Liver (tissue), 3 donors: ENCODE results near the gene ALPK3.

ENCODE experiments used
- EGR1 ChIP-seq, 2 donors: IDR thresholded peaks; 2 replicates each; pipeline ENCODE4 v1.6.1; 2016 to 2018; ENCODE audit warnings: antibody characterized with exemption in 2 of 2, low read depth in 2 of 2
- TF ChIP-seq, protein P1 (sequence below): fragments of 150-350 bp; IDR thresholded peaks from 2 replicates; pipeline ENCODE4 v1.5.1; 2017; ENCODE audit warnings: improper control_type of control experiment, low read depth, low read length; ENCODE audit not compliant: missing input control
- donor health status: healthy.
- donor health status: healthy.

- TF ChIP-seq, protein P1, sequence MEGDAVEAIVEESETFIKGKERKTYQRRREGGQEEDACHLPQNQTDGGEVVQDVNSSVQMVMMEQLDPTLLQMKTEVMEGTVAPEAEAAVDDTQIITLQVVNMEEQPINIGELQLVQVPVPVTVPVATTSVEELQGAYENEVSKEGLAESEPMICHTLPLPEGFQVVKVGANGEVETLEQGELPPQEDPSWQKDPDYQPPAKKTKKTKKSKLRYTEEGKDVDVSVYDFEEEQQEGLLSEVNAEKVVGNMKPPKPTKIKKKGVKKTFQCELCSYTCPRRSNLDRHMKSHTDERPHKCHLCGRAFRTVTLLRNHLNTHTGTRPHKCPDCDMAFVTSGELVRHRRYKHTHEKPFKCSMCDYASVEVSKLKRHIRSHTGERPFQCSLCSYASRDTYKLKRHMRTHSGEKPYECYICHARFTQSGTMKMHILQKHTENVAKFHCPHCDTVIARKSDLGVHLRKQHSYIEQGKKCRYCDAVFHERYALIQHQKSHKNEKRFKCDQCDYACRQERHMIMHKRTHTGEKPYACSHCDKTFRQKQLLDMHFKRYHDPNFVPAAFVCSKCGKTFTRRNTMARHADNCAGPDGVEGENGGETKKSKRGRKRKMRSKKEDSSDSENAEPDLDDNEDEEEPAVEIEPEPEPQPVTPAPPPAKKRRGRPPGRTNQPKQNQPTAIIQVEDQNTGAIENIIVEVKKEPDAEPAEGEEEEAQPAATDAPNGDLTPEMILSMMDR, result no peak
- no peak for TF ChIP-seq EGR1 (IDR thresholded peaks at IDR 0.05; ENCODE audit: low read depth in 2 of 2)
These were observed 22.0 kb upstream of the ALPK3 start for GRCh38 chr15:84795186-84795585.
